ENCODE results near the gene CDIPT.
A peak's percentile ranks its signal among the peaks of the same experiment; 100 is the strongest.
"Not testable (repeated sequence)": the region's sequence is repeated elsewhere in the genome, so short reads cannot be mapped to it uniquely, and the experiment has no call there.

Gene CDIPT, protein sequence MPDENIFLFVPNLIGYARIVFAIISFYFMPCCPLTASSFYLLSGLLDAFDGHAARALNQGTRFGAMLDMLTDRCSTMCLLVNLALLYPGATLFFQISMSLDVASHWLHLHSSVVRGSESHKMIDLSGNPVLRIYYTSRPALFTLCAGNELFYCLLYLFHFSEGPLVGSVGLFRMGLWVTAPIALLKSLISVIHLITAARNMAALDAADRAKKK

DNA sequence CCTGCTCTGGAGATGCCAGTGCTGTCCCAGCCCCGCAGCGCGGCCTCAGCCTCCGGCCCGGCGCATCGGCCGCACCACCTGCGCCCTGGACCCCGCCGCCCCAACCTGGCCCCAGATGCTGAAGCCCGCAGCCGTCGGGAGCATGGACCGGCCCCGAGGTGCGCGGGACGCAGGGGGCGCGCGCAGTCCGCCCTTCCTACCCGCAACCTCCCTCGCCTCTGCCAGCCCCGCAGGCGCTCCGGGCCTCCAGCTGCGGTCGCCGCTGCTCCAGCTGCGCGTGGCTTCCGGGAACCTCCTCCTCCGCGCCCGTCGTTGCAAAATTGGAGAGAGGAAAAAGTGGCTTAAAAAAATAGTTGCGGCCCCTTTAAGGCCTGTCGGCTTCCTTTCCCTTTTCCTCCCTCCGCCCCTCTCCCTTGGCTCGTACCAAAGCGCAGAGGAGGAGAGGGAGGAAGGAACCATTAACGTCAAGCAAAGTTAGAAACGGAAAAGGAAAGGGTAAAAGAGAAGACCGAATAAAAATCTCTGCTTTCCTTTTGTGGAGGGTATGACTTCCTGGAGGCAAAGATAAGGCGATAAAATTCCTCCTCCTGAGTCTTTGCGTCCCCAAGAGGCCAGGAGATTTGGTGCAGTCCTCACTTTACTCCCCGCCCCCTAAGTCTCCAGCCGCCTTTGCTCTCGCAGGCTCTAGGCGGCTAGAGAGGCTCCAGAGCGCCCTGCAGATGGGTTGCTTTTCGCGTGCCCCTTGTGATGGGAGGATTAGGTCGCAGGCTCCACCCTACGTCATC, at the start of gene CDIPT:
Gene CDIPT, minus strand, starts transcription at position 343 of the 785 bp plus-strand sequence. CDS start 369 bp downstream, outside the sequence.
- peak; percentile 96 for DNase-seq

DNA sequence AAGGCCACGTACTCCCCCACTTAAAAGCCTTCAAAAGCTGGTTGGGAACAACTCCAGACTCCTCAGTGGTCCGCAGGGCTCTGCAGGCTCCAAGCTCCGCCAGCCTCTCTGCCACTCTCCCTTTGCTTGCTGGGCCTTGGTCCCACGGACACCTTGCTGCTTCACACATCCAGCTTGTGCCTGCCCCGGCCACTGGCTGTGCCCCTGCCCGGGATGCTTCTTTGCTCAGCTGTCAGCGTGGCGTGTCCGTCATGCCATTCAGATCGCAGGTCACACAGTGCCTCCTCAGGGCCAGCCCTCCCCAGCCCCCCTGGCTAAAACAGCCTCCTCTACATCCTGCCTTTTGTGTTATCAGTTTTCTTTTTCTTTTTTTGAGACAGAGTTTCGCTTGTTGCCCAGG, 49.1 kb upstream of the CDIPT start:
- DNase-seq = no peak

DNA sequence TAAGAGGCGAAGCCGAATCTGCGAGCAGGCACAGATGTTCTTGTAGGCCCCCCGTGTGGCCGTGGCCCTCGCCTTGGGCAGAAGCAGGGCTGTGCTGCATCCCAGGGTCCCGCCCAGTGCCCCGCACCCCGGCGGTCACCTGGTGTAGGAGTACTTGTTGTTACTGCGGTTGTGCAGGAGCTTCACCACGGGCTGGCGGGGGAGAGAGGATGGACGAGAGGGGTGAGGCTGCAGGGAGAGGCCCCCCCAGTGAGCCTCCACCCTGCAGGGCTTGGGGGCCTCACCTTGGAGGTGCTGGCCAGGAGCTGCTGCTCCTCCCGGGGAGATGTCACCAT, 48.6 kb upstream of the CDIPT start:
- no peak for DNase-seq

DNA sequence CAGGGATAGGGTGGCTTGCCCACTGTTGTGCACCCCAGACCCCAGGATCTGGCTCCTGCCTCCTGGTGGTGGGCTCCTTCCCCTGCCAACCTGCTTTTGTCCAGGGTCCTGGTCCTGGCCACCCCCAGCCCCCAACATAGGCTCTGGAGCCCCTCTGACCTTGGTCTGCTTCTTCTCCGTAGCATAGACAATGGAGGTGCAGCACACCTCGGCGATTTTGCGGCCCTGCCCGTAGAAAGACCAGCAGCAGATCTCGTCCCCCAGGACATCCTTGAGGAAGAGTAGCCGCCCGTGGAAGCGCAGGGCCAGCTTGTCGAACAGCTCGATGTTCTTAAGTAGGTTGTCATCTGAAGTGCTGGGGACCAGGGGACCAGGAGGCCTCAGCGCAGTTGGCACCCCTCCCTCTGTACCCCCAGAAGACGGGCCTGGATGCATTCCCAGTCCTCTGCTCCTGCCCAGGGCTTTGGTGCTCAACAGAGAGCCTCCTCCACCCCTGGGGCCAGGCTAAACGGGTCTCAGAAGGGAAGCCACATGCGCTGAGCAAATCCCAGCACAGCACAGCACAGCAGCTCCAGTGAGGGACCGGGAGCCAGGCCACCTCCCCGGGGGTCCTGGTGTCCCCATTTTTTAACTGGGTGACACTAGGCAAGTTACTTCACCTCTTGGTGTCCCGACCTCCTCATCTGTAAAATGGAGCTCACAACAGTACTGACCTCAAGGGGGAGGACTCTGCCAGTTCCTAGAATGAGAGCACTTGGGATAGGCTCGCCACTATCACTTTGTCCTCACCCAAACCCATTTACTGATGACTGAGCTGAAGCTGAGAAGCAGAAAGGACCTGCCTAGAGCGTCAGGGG, 48.0 kb upstream of the CDIPT start:
- no peak for DNase-seq

DNA sequence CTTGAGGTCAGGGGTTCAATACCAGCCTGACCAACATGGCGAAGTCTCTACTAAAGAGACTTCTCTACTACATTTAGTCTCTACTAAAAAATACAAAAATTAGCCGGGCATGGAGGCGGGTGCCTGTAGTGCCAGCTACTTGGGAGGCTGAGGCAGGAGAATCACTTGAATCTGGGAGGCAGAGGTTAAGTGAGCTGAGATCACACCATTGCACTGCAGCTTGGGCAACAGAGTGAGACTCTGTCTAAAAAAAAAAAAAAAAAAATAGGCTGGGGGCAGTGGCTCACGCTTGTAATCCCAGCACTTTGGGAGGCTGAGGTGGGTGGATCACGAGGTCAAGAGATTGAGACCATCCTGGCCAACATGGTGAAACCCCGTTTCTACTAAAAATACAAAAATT, 46.8 kb upstream of the CDIPT start:
- not testable (repeated sequence) for DNase-seq

DNA sequence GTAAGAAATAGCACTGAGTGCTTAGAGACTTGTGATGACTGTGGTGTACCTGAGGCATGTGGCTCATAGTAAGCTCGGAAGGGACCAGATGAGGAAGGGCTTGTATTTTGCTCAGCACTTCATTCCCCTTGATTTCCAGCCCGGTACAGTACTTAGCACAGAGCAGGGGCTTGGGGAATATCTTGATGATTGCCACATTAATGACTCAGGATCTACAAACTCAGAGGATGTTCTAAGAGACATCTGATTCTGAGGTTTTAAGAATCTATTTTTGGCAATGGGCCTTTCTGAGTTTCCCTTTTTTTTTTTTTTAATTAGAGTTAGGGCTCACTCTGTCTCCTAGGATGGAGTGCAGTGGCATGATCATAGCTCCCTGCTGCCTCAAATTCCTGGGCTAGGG, 46.4 kb upstream of the CDIPT start:
- peak; percentile 47 for DNase-seq

DNA sequence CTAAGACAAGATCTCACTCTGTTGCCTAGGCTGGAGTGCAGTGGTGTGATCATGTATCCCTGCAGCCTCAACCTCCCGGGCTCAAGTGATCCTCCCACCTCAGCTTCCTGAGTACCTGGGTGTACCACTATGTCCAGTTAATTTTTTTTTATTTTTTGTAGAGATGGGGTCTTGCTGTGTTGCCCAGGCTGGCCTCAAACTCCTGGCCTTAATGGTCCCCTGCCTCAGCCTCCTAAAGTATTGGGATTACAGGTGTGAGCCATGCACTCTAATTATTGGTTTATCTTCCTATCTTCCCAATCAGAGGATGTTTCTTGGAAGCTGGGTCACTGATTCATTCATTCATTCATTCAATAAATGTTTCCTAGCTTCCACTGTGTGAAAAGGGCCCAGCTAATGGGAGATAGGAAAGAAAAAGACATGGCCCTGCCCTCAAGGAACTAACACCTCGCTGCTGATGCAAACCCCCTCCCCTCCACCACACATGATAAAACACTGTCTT, 45.7 kb upstream of the CDIPT start:
- no peak for DNase-seq

DNA sequence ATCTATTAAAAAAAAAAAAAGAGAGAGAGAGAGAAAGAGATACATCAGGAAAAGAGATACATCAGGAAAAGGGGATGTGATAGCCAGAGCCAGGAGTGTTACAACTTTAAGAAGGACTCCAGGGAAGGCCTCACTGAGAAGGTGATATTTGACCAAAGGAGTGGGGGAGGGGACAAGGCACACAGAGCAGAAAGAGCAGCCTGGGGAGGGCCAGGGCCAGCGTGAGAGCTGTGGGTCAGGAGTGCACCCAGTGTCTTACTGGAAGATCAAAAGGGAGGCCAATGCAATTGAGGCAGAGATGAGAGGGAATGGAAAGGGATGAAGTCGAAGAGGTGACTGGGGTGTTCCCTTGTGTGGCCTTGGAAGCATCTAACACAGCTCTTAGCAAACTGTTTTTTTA, 44.9 kb upstream of the CDIPT start:
- no peak for DNase-seq

DNA sequence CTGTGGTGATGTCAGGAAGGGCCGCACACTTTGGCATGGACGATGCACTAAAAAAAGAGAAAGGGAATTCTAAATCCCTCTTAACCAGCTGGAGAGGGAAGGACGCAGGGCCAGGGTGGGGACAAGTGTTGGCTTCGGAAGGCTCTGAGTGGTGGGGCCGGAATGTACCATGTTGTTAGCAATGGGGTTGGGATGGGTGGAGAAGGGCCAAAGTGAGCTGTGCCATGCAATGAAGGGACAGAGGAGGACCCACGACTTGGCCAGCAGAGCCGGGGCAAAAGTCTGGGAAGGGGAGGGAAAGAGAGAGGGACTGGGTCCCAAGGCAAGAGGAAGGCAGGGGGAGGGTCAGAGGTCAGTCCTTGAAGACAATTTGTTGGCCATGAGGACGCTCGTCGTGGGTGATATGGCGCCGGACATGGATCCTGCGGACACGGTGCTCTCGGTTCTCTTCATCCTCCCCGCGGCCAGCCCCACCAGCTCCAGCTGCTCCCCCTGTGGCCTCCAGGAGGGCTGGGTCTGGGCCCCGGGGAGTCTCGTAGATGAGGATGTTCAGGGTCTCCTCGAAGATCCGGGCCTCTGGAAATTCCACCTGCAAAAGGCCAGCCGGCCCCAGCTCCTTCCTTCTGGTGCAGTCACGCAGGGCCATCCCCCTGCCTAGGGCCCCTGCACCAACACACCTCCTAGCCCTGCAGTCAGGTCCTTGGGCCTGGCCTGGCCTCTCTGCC, 43.7 kb upstream of the CDIPT start:
- DNase-seq = no peak

DNA sequence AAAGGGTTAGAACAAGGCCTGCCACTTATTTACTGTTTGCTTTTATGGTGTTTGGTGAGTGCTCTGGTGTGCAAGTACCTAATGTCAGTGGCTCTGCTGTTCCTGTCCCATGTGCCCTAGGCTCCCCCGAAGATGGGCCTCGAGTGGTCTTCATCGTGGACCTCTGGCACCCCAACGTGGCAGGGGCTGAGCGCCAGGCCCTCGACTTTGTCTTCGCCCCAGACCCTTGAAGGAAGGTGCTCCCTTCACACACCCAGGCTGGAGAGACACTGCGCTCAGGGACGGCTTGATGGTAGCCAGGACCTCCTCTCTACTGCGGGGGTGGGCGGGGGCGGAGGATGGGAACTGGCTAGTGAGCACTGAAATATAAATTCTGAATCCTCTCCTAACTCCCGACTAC, 42.6 kb upstream of the CDIPT start:
- DNase-seq = no peak

DNA sequence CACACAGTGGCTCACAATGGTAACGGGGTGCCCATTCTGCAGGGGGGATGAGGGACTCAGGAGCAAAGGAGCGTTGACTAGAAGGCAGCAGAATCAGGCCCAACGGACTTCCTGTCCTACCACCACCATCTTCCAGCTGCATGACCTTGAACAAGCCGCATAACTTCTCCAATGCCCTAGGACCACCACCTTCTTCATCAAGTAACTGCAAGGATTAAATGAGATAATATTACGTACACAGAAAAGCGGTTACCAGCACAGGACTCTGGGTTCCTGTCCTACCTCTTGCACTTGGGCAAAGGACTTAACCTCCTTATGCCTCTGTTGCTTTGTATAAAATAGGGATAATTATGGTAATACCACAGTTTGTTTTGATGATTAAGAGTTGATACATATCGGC, 41.9 kb upstream of the CDIPT start:
- no peak for DNase-seq

DNA sequence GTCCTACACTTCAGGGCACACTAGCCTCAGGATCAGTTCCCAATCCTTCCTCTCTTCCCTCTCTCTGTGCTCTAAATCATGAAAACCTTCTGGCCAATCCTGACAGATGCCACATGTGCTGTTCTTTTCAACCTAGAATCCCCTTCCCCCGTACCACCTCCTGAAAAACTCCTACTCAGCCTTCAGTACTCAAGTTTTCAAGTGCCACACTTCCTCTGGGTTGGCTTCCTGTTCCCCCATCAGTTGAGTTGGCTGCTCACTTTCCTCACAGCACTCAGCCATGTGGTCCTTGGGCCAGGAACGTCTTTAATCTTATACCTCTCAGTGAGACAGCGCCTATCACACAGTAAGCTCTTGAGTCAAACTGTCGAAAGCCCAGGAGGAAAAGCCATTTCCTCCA, 40.6 kb upstream of the CDIPT start:
- no peak for DNase-seq

DNA sequence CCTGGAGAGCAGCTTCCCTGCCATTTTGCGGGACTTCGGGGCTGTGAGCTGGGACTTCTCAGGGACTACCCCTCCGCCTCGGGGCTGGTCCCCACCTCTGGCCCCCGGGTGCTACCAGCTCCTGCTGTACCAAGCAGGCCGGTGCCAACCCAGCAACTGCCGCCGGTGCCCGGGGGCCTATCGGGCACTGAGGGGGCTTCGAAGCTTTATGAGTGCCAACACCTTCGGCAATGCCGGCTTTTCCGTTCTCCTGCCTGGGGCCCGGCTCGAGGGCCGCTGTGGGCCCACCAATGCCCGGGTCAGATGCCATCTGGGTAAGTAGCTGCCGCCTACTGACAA, 38.5 kb upstream of the CDIPT start:
- no peak for DNase-seq

DNA sequence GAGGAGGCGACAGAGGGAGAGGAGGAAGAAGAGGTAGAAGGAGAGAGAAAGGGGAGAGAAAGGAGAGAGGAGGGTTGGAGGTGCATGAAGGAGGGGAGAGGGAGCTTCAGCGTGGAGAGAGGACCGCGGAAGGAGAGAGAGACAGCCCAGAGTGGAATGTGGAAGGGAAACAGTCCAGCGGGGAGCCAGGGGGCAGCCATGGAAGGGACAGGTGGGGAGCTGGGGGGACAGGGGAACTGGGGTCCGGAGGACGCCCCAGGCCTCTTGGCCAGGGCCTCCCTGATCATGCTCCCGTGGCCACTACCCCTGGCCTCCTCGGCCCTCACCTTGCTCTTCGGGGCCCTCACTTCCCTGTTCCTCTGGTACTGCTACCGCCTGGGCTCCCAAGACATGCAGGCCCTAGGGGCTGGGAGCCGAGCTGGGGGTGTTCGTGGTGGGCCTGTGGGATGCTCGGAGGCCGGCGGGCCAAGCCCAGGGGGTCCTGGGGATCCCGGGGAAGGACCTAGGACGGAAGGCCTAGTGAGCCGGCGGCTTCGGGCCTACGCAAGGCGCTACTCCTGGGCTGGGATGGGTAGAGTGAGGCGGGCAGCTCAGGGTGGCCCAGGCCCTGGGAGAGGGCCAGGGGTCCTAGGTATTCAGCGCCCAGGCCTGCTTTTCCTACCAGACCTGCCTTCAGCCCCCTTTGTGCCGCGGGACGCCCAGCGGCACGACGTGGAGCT, 38.0 kb upstream of the CDIPT start:
- no peak for DNase-seq

DNA sequence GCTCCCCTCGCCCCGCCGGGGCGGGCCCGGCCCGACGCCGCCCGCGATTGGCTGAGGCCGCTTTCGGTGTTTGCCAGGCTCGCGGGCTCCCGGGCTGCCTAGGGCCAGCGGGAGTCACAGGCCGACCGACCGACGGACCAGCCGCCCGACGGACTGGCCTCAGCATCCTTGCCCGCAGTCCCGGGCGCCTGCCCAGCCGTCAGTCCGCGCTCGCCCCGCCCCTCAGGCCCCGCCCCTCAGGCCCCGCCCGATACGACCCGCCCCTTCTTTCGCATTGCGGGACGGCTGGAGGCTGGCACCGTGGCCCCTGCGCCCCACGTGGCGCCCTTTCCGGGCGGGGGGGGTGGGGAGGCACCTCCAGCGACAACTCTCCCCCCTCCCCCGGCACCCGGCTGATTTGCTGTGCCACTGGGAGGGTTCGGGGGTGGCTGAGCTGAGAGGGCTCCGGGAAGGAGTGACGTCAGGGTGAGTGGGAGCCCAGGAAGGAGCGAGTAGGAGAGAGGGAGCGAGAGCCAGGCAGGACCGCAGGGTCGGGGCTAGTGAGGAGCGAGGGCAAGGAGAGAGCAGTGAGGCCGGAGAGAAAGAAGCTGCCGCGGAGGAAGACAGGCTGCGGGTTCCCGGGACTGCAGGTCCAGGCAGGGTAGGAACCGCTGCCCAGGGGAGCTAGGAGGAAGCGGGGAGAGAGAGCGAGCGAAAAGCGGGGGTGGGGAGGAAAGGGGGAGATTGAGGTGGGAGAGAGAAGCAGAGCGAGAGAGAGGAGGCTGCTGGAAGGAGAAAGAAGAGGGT, 37.3 kb upstream of the CDIPT start, which contains the start of gene ASPHD1:
Gene ASPHD1, plus strand, starts transcription at position 387 of the 786 bp plus-strand sequence. CDS start 484 bp downstream, outside the sequence.
- DNase-seq = peak; percentile 62

DNA sequence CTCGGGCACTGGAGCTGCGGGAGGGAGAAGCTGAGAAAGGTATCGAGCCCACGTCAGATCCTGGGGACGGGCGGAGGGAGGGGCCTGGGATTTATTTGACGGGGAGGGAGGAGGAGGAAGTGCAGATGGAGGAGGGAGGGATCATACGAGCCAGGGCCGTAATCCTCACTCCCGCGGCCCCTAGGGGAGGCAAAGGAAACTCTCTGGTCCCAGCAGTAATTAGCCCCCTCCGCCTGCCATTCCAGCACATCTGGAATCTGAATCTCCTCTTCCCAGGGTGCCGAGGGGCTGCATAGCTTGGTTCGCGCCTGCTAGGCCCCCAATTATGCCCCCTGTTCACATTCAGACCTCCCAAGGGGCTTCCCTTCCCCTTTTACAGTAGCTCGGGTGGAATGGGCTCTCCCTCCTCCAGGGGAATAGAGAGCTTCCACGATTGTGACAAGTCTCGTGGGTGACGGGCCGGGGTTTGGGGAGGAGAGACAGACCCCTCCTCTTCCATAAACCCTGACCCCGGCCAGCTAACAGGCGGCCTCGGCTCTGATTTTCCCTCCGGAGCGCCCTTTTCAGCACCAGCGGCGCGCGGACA, 36.6 kb upstream of the CDIPT start, which contains the start of gene SEZ6L2:
Gene SEZ6L2, minus strand, starts transcription at position 35 of the 586 bp plus-strand sequence. CDS start 531 bp downstream, outside the sequence.
- DNase-seq = peak; percentile 78

DNA sequence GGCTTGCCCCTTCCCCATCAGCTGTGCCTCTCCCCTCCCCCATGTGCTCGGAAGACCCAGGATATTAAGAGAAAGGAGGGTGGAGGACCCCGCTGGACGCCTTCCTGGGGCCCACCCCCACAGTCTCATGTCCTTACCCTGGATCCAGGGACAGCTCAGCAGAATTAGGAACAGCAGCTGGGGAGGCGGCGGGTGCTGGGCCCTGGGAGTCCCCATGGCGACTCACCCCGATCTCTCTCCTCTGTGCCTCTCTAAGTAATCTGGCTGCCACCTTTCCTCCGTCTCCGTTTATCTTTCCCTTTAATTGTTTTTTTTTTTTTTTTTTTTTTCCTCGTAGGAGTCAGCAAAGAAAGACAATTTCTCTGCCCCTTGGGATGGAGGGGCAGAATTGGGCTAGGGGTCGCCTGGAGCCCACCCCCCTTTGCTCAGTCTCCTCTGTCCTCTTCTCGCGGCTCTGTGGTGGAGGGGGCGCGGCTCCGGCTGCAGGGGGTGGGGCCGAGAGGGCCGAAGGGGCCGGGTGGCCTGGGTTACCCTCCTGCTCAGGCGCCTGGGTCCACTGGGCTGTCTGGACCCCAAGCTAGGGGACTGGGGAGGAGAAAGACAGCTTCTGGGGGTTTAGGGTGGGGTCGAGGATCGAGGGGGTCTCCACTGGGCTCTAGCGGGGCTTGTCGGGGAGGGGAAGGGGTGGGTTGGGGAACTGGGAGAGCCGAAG, 35.9 kb upstream of the CDIPT start:
- DNase-seq = peak; percentile 6

DNA sequence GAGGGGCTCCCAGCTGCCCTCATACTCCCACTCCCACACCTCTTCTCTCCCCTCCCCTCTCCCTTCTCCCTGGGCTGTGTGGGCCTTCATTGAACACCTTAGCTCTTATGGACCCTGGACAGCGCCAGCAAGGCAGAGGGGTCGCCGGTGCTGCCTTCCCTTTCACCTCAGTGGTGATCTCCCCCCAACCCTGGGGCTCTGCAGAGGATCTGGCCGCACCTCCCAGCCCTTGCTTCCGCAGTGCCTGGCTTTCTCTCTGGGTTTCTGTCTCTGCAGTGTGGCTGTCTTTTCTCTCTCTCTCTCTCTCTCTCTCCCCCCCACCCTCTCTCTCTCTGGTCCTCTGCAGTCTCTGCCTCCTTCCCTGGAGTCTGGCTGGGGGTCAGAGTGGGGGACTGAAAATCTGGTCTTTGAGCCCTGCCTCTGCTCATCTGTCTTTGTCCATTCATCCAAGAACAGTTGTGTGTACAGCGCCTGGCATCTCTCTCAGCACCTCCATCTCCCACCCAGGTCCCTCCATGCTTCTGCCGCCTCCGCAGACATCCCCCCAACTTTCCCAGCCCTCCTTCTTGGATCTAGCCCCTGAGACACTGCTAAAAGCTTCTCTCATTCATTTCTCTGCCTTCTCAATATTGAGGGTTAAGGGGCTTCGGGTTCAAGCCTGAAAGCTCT, 35.2 kb upstream of the CDIPT start:
- no peak for DNase-seq

DNA sequence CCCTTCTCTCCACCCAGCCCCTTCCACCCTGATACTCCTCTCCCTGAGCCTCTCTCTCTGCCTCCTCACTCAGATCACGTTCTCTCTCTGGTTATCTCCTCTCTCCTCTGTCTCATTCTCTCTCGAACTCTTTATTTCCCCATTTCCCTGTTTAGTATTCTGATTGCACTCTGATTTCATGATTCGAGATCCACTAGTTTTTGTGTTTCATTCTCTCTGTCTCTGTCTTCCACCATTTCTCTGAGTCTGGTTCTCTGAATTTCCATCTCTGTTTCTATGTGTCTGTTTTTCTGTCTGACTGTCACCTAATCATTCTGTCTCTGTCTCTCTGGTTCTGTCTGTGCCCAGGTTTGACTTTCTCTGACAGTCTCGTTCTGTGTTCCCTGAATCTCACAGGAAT, 34.3 kb upstream of the CDIPT start:
- no peak for DNase-seq

DNA sequence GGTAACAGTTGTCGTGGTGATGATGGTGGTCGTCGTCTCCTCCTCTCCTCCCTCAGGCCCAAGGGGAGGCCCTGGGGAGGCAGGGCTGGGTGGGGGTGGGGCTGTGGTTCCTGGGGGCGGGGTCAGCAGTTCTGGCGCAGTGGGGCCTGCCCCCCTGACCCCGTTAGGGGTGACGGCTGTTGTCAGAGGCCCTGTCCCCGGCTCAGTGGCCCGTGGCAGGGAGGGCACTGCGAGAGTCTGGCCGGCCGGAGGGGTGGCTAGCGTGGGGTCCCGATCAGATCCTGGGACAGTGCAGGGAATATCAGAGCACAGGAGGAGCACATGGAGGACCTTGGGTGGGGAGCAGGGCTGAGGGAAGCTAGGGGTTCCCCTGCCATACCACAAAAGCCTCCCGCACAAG, 33.8 kb upstream of the CDIPT start:
- DNase-seq = no peak
